Calu3 (cell line): ENCODE results near the gene RAD17. TPM values are rescaled to one million over a fixed set of nuclear protein-coding genes. Genes with fewer than 3 reads are reported as not detected.

Experiments
- Bru-seq: library from RNA; stranded (reverse); fragments of 400-500 nt; gene quantifications from one replicate; lab custom pipeline; 2021; lab: Mats Ljungman, UMichigan
- BruChase-seq, 2 experiments: library from RNA; stranded (reverse); fragments of 400-500 nt; gene quantifications; one replicate each; lab custom pipeline; 2021; lab: Mats Ljungman, UMichigan
- BruUV-seq: library from RNA; stranded (reverse); fragments of 400-500 nt; replicated peaks from 2 replicates; lab custom pipeline; 2021; lab: Mats Ljungman, UMichigan
- CTCF ChIA-PET: fragments of 300-600 bp; sonication (Branson Sonifier 250); formaldehyde crosslinking; loops from one replicate; lab custom pipeline; 2022; ENCODE audit warnings: antibody characterized with exemption; lab: Charles Lee
- DNase-seq: peaks from one replicate; pipeline ENCODE4 v3.0.0; 2022
- H3K27ac Mint-ChIP-seq: one replicate; pipeline ENCODE4 v1.8.0; 2022; ENCODE audit warnings: mixed read lengths; ENCODE audit not compliant: unreplicated experiment
- H3K27me3 Mint-ChIP-seq: one replicate; pipeline ENCODE4 v1.8.0; 2022; ENCODE audit warnings: mixed read lengths; ENCODE audit not compliant: unreplicated experiment
- H3K36me3 Mint-ChIP-seq: one replicate; pipeline ENCODE4 v1.8.0; 2022; ENCODE audit warnings: mild to moderate bottlenecking, moderate library complexity, mixed read lengths; ENCODE audit not compliant: insufficient read depth, unreplicated experiment
- H3K4me1 Mint-ChIP-seq: one replicate; pipeline ENCODE4 v1.8.0; 2022; ENCODE audit warnings: mild to moderate bottlenecking, low read depth, mixed read lengths; ENCODE audit not compliant: unreplicated experiment
- H3K4me3 Mint-ChIP-seq: one replicate; pipeline ENCODE4 v1.8.0; 2022; ENCODE audit warnings: mild to moderate bottlenecking, low read depth, moderate library complexity, mixed read lengths; ENCODE audit not compliant: unreplicated experiment
- H3K9me3 Mint-ChIP-seq: one replicate; pipeline ENCODE4 v1.8.0; 2022; ENCODE audit warnings: low read depth, mixed read lengths; ENCODE audit not compliant: unreplicated experiment
- CTCF ChIP-seq: fragments of 200-600 bp; IDR thresholded peaks from one replicate; pipeline ENCODE4 v1.8.0; 2022; ENCODE audit warnings: antibody characterized with exemption; ENCODE audit not compliant: unreplicated experiment
- intact Hi-C: fragments of 100-400 bp; cut with micrococcal nuclease; formaldehyde crosslinking; loops from one replicate; pipeline ENCODE4 v1.10.0; 2022; ENCODE audit not compliant: unreplicated experiment
- long read RNA-seq: library from polyadenylated mRNA; stranded (forward); transcript quantifications from one replicate; pipeline ENCODE4 v2.0.0, GENCODE V29; 2022
- total RNA-seq: library from RNA; stranded (reverse); gene quantifications from 2 replicates; pipeline ENCODE4 v1.2.3, GENCODE V29; 2022

Gene RAD17
- 16.9 and 17.7 TPM in 2 replicates for total RNA-seq
- percentile 66 among the genes with signal in this experiment for Bru-seq, nascent RNA
- BruChase-seq, experiment 1, labeled RNA remaining after a 6-hour chase: percentile 59 among the genes with signal in this experiment
- BruChase-seq, experiment 2, labeled RNA remaining after a 2-hour chase: percentile 62 among the genes with signal in this experiment
- long read RNA-seq, partial matches to known transcripts: 2 of 10 reads
- long read RNA-seq, other reads (novel, unspliced or antisense): 1 of 10 reads

GRCh38 chr5:69369340-69370121 lies at the start of gene RAD17, which contains the start of the genes AK6 and TAF9:
Gene RAD17 (plus strand): TSS chr5:69369818. CDS start chr5:69372209, 2,391 bp downstream.
Gene AK6 (minus strand): TSS chr5:69369520. CDS start chr5:69369490, 30 bp downstream.
Gene TAF9 (minus strand): TSS chr5:69369520. CDS start chr5:69365737, 3,783 bp downstream.
- DNase-seq: peak; percentile 91
- CTCF ChIA-PET: no interaction called here
- Mint-ChIP-seq H3K4me3 (peak within 1 kb of the TSS; percentile 84), H3K27me3 (no peaks in the 10 kb centered on the region), H3K9me3 (no peaks in the 10 kb centered on the region), H3K36me3 (peaks cover 63% of the 10 kb centered on the region), H3K27ac (peak within 1 kb of the TSS; percentile 96), H3K4me1 (peaks cover 16% of the 10 kb centered on the region)
- BruUV-seq: no TSS peak
- no peak for TF ChIP-seq CTCF
- intact Hi-C loops: no loop called here

- H3K9me3 Mint-ChIP-seq: no peaks in the 10 kb centered on the region
- intact Hi-C loops: no loop called here
- no peaks in the 10 kb centered on the region for H3K27me3 Mint-ChIP-seq
- no TSS peak for BruUV-seq
- peaks cover 15% of the 10 kb centered on the region for H3K4me1 Mint-ChIP-seq
- CTCF ChIA-PET: no interaction called here
- H3K27ac Mint-ChIP-seq: no peak overlapping the region
- DNase-seq: no peak
- H3K4me3 Mint-ChIP-seq: no peak overlapping the region
- TF ChIP-seq CTCF: no peak
- H3K36me3 Mint-ChIP-seq: no peaks in the 10 kb centered on the region
These were observed 43.3 kb upstream of the RAD17 start for GRCh38 chr5:69326365-69326764.

GRCh38 chr5:69329905-69330489 lies 39.6 kb upstream of the RAD17 start:
- DNase-seq: no peak
- intact Hi-C loops: no loop called here

More at GRCh38 chr5:69329905-69330489, 39.6 kb upstream of the RAD17 start:
- no TSS peak for BruUV-seq
- Mint-ChIP-seq H3K27ac (no peak overlapping the region), H3K9me3 (no peaks in the 10 kb centered on the region), H3K27me3 (no peaks in the 10 kb centered on the region), H3K36me3 (peaks cover 17% of the 10 kb centered on the region), H3K4me3 (no peak overlapping the region), H3K4me1 (peaks cover 28% of the 10 kb centered on the region)
- TF ChIP-seq CTCF: no peak
- CTCF ChIA-PET: interaction anchor here (0.6 kb wide), 1 partner anchor 27 kb away, joined by 4 read pairs; no protein-coding TSS in a partner anchor
